ENCODE data around the gene NCAPH2. TPM values are rescaled to one million over a fixed set of nuclear protein-coding genes. Genes with fewer than 3 reads are reported as not detected.

The NCAPH2 gene
- total and polyA plus RNA-seq, 2 of the 13 experiments (the other 11 are each of a cell fraction or from before 2014, with no cell fraction given): 28.1 to 64.4 TPM

DNA sequence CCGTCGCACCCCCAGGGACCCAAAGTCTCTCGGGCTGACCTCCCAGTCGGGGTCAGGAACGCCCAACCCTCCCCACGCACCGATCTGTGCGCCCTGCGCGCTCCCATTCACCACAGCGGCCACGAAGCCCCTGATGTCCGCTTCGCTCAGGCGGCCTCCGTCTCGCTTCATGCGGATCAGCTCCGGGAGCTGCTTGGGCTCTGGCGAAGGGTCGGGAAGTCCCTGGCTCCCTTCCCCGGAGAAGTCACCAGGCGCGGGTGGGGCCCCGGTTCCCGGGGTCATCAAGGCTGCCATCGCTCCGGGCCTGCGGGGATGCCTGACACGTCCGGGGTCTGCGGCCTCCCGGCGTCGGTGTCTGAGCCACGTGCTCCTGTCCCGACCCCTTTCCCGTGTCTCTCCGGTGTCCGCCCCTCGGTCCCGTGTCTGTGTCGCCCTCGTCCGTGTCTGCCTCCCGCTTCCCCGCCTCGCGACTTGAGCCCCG, 21.4 kb downstream of the NCAPH2 start (continued):
- TF ChIP-seq MEF2D (CRISPR knock-in tag; IDR thresholded peaks at IDR 0.05) (peak; percentile 33; the same call in 1 of the 2 replicates), ZNF792 (CRISPR knock-in tag; IDR thresholded peaks at IDR 0.05) (no peak), ZNF136 (CRISPR knock-in tag; IDR thresholded peaks at IDR 0.05; ENCODE audit: low read depth) (no peak), IKZF4 (CRISPR knock-in tag; IDR thresholded peaks at IDR 0.05; ENCODE audit: borderline replicate concordance, low read depth, not compliant biosample characterization) (no peak), MED1 (CRISPR knock-in tag; IDR thresholded peaks at IDR 0.05) (no peak), NCOA2 (CRISPR knock-in tag; IDR thresholded peaks at IDR 0.05) (no peak), ZEB1 (IDR thresholded peaks at IDR 0.05; ENCODE audit: insufficient replicate concordance, low read depth) (peak; percentile 8), PPARG (CRISPR knock-in tag; conservative IDR thresholded peaks at IDR 0.05) (no peak), RBM39 (IDR thresholded peaks at IDR 0.05; ENCODE audit: low read depth, low read length, poor library complexity, severe bottlenecking) (peak; percentile 12), NCOA5 (CRISPR knock-in tag; IDR thresholded peaks at IDR 0.05) (no peak), TEAD3 (CRISPR knock-in tag; optimal IDR thresholded peaks at IDR 0.05; ENCODE audit: borderline replicate concordance) (no peak), FOXA1 (IDR thresholded peaks at IDR 0.05) (no peak), FOXA1 (CRISPR knock-in tag; IDR thresholded peaks at IDR 0.05) (no peak), TCF12 (IDR thresholded peaks at IDR 0.05) (no peak), TCF12 (CRISPR knock-in tag; IDR thresholded peaks at IDR 0.05) (0 out of 2 replicates have a peak, but pooled peaks have one; percentile 39), ZNF383 (CRISPR knock-in tag; IDR thresholded peaks at IDR 0.05; ENCODE audit: borderline replicate concordance) (no peak), KAT8 (CRISPR knock-in tag; IDR thresholded peaks at IDR 0.05) (no peak)
- TF ChIP-seq, protein P1, sequence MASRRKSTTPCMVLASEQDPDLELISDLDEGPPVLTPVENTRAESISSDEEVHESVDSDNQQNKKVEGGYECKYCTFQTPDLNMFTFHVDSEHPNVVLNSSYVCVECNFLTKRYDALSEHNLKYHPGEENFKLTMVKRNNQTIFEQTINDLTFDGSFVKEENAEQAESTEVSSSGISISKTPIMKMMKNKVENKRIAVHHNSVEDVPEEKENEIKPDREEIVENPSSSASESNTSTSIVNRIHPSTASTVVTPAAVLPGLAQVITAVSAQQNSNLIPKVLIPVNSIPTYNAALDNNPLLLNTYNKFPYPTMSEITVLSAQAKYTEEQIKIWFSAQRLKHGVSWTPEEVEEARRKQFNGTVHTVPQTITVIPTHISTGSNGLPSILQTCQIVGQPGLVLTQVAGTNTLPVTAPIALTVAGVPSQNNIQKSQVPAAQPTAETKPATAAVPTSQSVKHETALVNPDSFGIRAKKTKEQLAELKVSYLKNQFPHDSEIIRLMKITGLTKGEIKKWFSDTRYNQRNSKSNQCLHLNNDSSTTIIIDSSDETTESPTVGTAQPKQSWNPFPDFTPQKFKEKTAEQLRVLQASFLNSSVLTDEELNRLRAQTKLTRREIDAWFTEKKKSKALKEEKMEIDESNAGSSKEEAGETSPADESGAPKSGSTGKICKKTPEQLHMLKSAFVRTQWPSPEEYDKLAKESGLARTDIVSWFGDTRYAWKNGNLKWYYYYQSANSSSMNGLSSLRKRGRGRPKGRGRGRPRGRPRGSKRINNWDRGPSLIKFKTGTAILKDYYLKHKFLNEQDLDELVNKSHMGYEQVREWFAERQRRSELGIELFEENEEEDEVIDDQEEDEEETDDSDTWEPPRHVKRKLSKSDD (CRISPR knock-in tag; IDR thresholded peaks at IDR 0.05; ENCODE audit: low read depth): peak; percentile 6; the same call in 1 of the 2 replicates
- TF ChIP-seq, protein P2, sequence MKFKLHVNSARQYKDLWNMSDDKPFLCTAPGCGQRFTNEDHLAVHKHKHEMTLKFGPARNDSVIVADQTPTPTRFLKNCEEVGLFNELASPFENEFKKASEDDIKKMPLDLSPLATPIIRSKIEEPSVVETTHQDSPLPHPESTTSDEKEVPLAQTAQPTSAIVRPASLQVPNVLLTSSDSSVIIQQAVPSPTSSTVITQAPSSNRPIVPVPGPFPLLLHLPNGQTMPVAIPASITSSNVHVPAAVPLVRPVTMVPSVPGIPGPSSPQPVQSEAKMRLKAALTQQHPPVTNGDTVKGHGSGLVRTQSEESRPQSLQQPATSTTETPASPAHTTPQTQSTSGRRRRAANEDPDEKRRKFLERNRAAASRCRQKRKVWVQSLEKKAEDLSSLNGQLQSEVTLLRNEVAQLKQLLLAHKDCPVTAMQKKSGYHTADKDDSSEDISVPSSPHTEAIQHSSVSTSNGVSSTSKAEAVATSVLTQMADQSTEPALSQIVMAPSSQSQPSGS (CRISPR knock-in tag; IDR thresholded peaks at IDR 0.05): no peak
- TF ChIP-seq, protein P3, sequence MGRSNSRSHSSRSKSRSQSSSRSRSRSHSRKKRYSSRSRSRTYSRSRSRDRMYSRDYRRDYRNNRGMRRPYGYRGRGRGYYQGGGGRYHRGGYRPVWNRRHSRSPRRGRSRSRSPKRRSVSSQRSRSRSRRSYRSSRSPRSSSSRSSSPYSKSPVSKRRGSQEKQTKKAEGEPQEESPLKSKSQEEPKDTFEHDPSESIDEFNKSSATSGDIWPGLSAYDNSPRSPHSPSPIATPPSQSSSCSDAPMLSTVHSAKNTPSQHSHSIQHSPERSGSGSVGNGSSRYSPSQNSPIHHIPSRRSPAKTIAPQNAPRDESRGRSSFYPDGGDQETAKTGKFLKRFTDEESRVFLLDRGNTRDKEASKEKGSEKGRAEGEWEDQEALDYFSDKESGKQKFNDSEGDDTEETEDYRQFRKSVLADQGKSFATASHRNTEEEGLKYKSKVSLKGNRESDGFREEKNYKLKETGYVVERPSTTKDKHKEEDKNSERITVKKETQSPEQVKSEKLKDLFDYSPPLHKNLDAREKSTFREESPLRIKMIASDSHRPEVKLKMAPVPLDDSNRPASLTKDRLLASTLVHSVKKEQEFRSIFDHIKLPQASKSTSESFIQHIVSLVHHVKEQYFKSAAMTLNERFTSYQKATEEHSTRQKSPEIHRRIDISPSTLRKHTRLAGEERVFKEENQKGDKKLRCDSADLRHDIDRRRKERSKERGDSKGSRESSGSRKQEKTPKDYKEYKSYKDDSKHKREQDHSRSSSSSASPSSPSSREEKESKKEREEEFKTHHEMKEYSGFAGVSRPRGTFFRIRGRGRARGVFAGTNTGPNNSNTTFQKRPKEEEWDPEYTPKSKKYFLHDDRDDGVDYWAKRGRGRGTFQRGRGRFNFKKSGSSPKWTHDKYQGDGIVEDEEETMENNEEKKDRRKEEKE (IDR thresholded peaks at IDR 0.05): no peak
- TF ChIP-seq, protein P4, sequence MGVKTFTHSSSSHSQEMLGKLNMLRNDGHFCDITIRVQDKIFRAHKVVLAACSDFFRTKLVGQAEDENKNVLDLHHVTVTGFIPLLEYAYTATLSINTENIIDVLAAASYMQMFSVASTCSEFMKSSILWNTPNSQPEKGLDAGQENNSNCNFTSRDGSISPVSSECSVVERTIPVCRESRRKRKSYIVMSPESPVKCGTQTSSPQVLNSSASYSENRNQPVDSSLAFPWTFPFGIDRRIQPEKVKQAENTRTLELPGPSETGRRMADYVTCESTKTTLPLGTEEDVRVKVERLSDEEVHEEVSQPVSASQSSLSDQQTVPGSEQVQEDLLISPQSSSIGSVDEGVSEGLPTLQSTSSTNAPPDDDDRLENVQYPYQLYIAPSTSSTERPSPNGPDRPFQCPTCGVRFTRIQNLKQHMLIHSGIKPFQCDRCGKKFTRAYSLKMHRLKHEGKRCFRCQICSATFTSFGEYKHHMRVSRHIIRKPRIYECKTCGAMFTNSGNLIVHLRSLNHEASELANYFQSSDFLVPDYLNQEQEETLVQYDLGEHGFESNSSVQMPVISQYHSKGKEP (CRISPR knock-in tag; IDR thresholded peaks at IDR 0.05): no peak
- TF ChIP-seq, protein P5, sequence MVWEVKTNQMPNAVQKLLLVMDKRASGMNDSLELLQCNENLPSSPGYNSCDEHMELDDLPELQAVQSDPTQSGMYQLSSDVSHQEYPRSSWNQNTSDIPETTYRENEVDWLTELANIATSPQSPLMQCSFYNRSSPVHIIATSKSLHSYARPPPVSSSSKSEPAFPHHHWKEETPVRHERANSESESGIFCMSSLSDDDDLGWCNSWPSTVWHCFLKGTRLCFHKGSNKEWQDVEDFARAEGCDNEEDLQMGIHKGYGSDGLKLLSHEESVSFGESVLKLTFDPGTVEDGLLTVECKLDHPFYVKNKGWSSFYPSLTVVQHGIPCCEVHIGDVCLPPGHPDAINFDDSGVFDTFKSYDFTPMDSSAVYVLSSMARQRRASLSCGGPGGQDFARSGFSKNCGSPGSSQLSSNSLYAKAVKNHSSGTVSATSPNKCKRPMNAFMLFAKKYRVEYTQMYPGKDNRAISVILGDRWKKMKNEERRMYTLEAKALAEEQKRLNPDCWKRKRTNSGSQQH (CRISPR knock-in tag; IDR thresholded peaks at IDR 0.05; ENCODE audit: low read depth): no peak

Data from HepG2 (cell line).